ENCODE data around the gene PGM5. TPM values are rescaled to one million over a fixed set of nuclear protein-coding genes. Genes with fewer than 3 reads are reported as not detected.

The PGM5 gene
- total RNA-seq, 1 experiment from 2014 or later: not detected

DNA sequence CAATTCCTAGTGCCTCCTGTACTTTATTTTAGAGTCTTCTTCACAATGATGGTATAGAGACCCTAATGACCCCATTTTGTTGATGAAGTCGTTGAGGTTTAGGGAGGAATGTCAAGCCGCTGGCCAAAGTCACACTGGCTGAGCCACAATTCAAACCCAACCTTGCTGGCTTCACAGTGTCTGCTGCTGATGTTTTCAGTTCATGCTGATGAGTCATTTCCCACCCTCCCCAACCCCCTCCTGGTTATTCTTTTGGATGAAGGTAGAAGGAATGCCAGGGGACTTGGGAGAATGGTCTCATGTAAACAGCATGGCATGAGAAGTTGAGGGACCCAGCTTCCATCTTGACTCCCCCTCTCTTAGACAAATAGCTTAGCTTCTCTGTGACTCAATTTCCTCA, 115.7 kb downstream of the PGM5 start:
- Histone ChIP-seq H3K9me3 (ENCODE audit: insufficient read depth, low read depth) (no peaks in the 10 kb centered on the region), H2AFZ (no peak overlapping the region), H3K27me3 (ENCODE audit: insufficient read depth, low read depth) (peaks cover 18% of the 10 kb centered on the region; the same call in 1 of the 2 replicates), H3K9me2 (ENCODE audit: insufficient read depth) (no peaks in the 10 kb centered on the region), H3K27ac (no peak overlapping the region), H3K4me2 (no peak overlapping the region), H3K4me3 (no peak overlapping the region), H3K79me2 (ENCODE audit: low read depth) (no peaks in the 10 kb centered on the region), H3K4me1 (replicated peaks; ENCODE audit: insufficient read depth) (no peaks in the 10 kb centered on the region), H3F3A (ENCODE audit: insufficient read depth, low read depth) (no peaks in the 10 kb centered on the region), H3K36me3 (ENCODE audit: low read depth) (no peaks in the 10 kb centered on the region), H4K20me1 (ENCODE audit: insufficient read depth) (no peaks in the 10 kb centered on the region)
- TF ChIP-seq, protein P1, sequence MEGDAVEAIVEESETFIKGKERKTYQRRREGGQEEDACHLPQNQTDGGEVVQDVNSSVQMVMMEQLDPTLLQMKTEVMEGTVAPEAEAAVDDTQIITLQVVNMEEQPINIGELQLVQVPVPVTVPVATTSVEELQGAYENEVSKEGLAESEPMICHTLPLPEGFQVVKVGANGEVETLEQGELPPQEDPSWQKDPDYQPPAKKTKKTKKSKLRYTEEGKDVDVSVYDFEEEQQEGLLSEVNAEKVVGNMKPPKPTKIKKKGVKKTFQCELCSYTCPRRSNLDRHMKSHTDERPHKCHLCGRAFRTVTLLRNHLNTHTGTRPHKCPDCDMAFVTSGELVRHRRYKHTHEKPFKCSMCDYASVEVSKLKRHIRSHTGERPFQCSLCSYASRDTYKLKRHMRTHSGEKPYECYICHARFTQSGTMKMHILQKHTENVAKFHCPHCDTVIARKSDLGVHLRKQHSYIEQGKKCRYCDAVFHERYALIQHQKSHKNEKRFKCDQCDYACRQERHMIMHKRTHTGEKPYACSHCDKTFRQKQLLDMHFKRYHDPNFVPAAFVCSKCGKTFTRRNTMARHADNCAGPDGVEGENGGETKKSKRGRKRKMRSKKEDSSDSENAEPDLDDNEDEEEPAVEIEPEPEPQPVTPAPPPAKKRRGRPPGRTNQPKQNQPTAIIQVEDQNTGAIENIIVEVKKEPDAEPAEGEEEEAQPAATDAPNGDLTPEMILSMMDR (conservative IDR thresholded peaks at IDR 0.05): no peak
- TF ChIP-seq EZH2 (IDR thresholded peaks at IDR 0.05; ENCODE audit: low read depth): no peak
- BruUV-seq (replicated peaks): no TSS peak
- intact Hi-C loops (cut with micrococcal nuclease; ENCODE audit: unreplicated experiment): no loop called here
- DNase-seq: no peak
- CTCF ChIA-PET: no interaction called here
- POLR2A ChIA-PET (ENCODE audit: unreplicated experiment): no interaction called here

DNA sequence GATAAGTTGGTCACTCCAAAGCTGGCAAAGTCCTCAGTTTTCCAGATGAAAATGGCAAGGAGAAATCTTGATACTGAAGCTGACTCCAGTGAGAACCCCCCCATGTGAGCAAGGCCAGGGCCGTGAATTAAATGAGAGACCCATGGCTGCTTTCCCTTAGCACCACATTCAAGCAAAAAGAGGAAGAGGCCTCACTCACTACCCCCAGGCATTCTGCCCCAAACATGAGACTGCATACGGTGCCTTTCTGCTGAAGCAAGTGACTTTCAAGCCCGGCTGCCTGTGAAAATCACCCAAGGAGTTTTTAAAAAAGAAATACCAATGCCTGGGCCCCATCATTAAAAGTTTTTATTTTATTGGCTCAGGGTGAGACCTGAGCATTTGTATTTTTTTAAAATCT, 117.4 kb downstream of the PGM5 start:
- Histone ChIP-seq H3F3A (ENCODE audit: insufficient read depth, low read depth) (no peaks in the 10 kb centered on the region), H3K79me2 (ENCODE audit: low read depth) (no peaks in the 10 kb centered on the region), H3K27me3 (ENCODE audit: insufficient read depth, low read depth) (peaks cover 25% of the 10 kb centered on the region), H3K4me1 (replicated peaks; ENCODE audit: insufficient read depth) (no peaks in the 10 kb centered on the region), H3K4me2 (no peak overlapping the region), H3K4me3 (no peak overlapping the region), H2AFZ (no peak overlapping the region), H3K9me3 (ENCODE audit: insufficient read depth, low read depth) (no peaks in the 10 kb centered on the region), H3K27ac (no peak overlapping the region), H3K36me3 (ENCODE audit: low read depth) (no peaks in the 10 kb centered on the region), H4K20me1 (ENCODE audit: insufficient read depth) (no peaks in the 10 kb centered on the region), H3K9me2 (ENCODE audit: insufficient read depth) (no peaks in the 10 kb centered on the region)
- intact Hi-C loops (cut with micrococcal nuclease; ENCODE audit: unreplicated experiment): no loop called here
- POLR2A ChIA-PET (ENCODE audit: unreplicated experiment): no interaction called here
- no TSS peak for BruUV-seq (replicated peaks)
- CTCF ChIA-PET: no interaction called here
- DNase-seq: no peak
- TF ChIP-seq EZH2 (IDR thresholded peaks at IDR 0.05; ENCODE audit: low read depth): no peak
- TF ChIP-seq, protein P1 (conservative IDR thresholded peaks at IDR 0.05): no peak

DNA sequence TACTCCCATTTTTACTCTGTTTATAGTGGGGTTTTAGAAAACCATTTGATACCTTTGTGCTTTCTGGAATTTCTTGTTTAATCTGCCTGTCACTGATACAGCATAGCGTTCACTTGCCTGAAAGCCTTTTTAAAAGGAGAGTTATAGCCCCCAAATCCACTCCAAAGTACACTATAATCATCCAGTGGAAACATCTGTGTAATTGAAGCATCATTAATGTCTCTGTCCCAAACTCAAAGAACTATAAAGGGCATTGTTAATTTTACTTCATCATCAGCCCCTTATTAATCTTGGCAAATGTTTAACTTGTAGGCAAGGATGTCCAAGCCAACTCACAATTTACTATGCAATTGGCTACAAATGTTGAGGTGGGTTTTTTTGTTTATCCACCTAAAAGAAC, 120.0 kb downstream of the PGM5 start:
- no TSS peak for BruUV-seq (replicated peaks)
- Histone ChIP-seq H3K4me3 (no peak overlapping the region), H3K36me3 (ENCODE audit: low read depth) (no peaks in the 10 kb centered on the region), H2AFZ (no peak overlapping the region), H3K4me2 (no peak overlapping the region), H3K27me3 (ENCODE audit: insufficient read depth, low read depth) (peaks cover 28% of the 10 kb centered on the region), H3F3A (ENCODE audit: insufficient read depth, low read depth) (no peaks in the 10 kb centered on the region), H3K27ac (no peak overlapping the region), H3K9me2 (ENCODE audit: insufficient read depth) (no peaks in the 10 kb centered on the region), H3K79me2 (ENCODE audit: low read depth) (no peaks in the 10 kb centered on the region), H3K4me1 (replicated peaks; ENCODE audit: insufficient read depth) (no peaks in the 10 kb centered on the region), H4K20me1 (ENCODE audit: insufficient read depth) (no peaks in the 10 kb centered on the region), H3K9me3 (ENCODE audit: insufficient read depth, low read depth) (no peaks in the 10 kb centered on the region)
- POLR2A ChIA-PET (ENCODE audit: unreplicated experiment): no interaction called here
- intact Hi-C loops (cut with micrococcal nuclease; ENCODE audit: unreplicated experiment): no loop called here
- no peak for DNase-seq
- TF ChIP-seq, protein P1 (conservative IDR thresholded peaks at IDR 0.05): no peak
- TF ChIP-seq EZH2 (IDR thresholded peaks at IDR 0.05; ENCODE audit: low read depth): no peak
- CTCF ChIA-PET: no interaction called here
